Posterior cingulate gyrus (tissue), 11 donors: ENCODE data around the gene NME7.
"Not testable (repeated sequence)": the region's sequence is repeated elsewhere in the genome, so short reads cannot be mapped to it uniquely, and the experiment has no call there.

Experiments
- DNase-seq, 10 donors: peaks; one replicate each; pipeline versions ENCODE4 v3.0.0 to v3.0.0-alpha.2; 2020 to 2021; ENCODE audit warnings: mixed read lengths in 3 of 10
- intact Hi-C: fragments of 100-400 bp; cut with DNase I; formaldehyde crosslinking; loops from one replicate; pipeline ENCODE4 v1.15.1; 2023

NME7 gene

DNA sequence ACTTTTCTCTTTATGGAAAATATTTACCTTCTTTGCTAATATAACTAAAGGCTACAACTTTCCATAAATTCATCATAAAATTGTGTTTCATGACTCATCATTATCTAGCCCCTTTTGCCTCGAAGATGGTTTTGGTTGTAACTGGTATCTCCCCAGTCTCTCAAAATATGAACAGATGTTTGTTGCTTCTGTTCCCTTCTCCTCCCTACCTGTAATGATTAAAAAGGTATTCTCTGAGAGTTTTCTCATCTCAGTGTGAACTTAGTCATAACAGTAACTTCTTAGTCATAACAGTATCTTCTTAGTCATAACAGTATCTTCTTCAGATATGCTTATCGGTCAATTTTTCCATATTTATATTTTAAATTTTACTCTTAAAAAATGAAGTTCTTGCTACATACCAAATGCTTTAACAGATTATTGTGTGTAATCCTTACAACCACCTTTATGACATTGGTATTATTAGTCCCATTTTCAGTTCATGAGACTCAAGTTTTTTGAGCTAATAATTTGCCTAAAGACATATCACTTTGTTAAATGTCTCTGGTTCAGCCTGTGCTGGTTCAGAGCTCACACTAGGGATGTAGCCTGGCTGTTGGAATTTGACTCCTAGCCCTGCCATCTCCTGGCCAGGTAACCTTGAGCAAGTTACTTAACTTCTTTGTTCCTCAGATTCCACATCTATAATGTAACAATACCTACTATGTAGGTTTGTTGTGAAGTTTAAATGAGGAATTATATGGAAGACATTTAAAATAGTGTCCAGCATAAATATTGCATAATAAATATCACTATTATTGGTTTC lies 228.5 kb downstream of the NME7 start:
- no peak for DNase-seq
- intact Hi-C loops, result loop anchor here (10.0 kb wide), 3 partner anchors 404 to 534 kb away; no protein-coding TSS in a partner anchor

GRCh38 chr1:169137357-169137756 lies 230.2 kb downstream of the NME7 start:
- no peak for DNase-seq
- intact Hi-C loops, result loop anchor here (10.0 kb wide), 3 partner anchors 403 to 533 kb away; no protein-coding TSS in a partner anchor

DNA sequence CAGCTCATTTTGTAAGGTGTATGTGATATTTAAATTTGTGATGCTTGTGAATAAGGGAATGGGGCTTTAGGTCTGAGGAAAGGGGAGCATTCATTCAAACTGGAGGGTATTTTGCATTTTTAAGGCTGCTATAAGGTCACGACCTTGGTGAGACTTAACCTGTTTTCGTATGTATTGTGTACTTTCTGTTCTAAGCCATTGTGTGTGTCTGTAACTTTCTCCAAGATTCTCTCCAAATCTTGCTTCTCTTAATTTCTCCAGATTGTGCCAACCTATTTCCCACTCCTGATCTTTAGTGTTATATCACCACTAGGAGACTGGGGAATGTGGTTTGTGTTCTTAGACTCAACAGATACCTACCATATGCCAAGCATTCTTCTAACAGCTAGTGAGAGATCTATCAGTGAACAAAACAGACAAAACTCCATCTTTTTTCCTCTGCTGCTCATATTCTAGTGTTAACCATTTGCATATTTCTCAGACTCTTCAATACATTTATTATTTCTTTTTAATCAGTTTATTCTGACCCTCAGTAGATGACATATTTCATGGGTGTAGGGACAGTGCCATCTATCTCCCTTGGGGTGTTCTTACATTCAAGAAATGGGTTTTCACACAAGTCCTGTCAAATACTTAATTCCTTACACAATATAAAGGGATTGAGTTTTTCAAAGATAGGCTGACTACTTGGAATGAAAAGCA lies 233.6 kb downstream of the NME7 start:
- no peak for DNase-seq
- intact Hi-C loops, result loop anchor here (10.0 kb wide), 3 partner anchors 399 to 529 kb away; no protein-coding TSS in a partner anchor

DNA sequence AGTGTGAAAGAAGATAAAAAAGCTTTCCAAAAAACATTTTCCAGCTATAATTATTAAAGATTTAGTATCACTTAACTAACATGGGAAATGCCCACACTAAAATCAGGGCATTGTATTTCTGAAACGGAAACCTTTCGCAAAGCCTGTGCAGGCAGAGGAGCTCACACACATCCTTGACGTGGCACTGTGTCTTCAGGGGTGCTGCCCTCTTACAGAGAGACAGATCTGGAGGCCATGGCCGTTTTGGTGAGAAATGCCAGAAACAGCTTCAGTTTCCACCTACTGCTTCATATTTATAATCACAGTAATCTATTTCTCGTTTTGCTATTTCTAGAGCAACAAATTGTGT lies 234.4 kb downstream of the NME7 start:
- no peak for DNase-seq
- intact Hi-C loops, result loop anchor here (10.0 kb wide), 3 partner anchors 398 to 528 kb away; no protein-coding TSS in a partner anchor

GRCh38 chr1:169132512-169133227 lies 234.9 kb downstream of the NME7 start:
- intact Hi-C loops, result loop anchor here (10.0 kb wide), 3 partner anchors 398 to 528 kb away; no protein-coding TSS in a partner anchor
- DNase-seq, result no peak

DNA sequence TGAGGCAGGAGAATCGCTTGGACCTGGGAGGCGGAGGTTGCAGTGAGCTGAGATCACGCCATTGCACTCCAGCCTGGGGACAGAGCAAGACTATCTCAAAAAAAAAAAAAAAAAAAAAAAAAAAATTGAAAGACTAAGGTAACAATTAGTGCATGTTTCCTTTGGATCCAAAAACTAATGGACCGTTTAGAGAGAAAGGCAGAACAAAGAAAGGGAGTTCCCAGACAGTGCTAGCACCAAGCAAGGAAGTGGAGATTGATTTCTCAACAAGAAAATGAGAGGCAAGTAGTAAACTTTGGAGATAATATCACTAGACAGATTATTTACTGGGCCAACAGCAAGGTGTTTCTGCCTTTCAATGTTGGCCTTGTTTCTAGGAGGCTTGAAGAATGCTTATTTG lies 236.9 kb downstream of the NME7 start:
- intact Hi-C loops, result loop anchor here (10.0 kb wide), 3 partner anchors 396 to 526 kb away; no protein-coding TSS in a partner anchor
- no peak for DNase-seq

DNA sequence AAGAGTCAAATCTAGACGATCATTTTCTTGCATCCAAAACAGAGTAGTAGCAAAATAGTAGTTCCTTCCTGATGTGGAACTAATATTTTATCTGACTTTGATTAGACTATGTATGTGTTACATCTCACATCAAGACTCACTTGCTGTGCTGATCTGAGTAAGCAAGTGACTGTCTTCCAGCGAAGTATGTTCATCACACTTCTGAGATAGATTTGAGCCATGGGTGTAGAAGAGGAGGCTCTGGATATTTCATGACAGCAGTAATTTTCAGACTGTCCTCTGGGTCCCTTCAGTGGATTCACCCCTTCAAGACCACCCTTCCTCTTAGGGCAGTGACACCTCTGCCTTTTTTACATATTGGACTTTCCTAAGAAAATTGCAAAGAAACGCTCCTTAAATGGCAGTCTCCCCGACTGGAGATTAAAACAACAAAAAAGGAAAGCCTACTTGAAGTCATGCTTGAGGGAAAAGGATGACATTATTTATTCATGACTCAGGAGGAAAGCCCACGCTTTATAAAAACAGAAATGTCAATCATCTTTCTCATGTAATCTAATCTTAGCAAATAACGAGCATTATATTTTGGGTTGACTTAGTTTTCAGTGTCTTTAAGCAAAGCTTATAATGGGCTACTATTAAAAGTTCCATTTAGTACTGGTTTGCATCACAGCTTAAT lies 238.3 kb downstream of the NME7 start:
- no peak for DNase-seq
- intact Hi-C loops, result loop anchor here (10.0 kb wide), 1 partner anchor 216 kb away; no protein-coding TSS in a partner anchor

GRCh38 chr1:169128562-169128961 lies 239.0 kb downstream of the NME7 start:
- intact Hi-C loops, result loop anchor here (10.0 kb wide), 1 partner anchor 216 kb away; no protein-coding TSS in a partner anchor
- DNase-seq, result no peak

GRCh38 chr1:169127305-169127704 lies 240.3 kb downstream of the NME7 start:
- intact Hi-C loops, result loop anchor here (10.0 kb wide), 1 partner anchor 217 kb away; no protein-coding TSS in a partner anchor

GRCh38 chr1:169126335-169126734 lies 241.3 kb downstream of the NME7 start:
- intact Hi-C loops, result loop anchor here (10.0 kb wide), 1 partner anchor 218 kb away; no protein-coding TSS in a partner anchor
- DNase-seq, result no peak

More at GRCh38 chr1:169127305-169127704, 240.3 kb downstream of the NME7 start:
- DNase-seq, result no peak

DNA sequence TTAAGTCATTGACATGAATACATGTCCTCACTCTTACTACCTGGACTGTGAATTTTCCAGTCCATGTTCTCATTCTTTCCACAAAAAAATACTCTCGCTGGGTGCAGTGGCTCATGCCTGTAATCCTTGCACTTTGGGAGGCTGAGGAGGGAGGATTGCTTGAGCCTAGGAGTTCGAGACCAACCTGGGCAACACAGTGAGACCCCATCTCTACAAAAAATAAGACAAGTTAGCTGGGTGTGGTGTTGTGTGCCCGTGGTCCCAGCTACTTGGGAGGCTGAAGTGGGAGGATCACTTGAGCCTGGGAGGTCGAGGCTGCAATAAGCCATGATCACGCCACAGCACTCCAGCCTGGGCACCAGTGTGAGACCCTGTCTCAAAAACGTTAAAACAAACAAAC lies 242.0 kb downstream of the NME7 start:
- intact Hi-C loops, result loop anchor here (10.0 kb wide), 1 partner anchor 219 kb away; no protein-coding TSS in a partner anchor
- not testable (repeated sequence) for DNase-seq

GRCh38 chr1:169124459-169124858 lies 243.1 kb downstream of the NME7 start:
- intact Hi-C loops, result loop anchor here (10.0 kb wide), 1 partner anchor 220 kb away; no protein-coding TSS in a partner anchor

DNA sequence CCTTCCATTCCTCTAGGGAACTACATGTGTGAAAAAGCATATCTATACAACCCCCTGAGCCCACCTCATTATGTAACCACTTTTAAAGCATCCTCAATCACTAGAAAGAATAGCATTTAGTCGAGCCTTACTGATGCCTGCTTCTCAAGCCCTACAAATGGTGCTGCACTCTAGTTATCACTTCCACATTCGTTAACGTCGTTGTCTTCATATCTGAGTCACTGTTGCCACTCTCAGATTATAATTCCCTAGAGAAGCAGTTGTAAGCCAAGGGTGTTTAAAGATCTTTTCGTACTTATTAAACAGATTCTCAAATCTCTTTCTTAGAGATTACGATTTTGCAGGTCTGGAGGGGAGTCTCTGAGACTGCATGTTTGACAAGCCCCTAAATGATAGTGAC lies 244.6 kb downstream of the NME7 start:
- intact Hi-C loops, result loop anchor here (10.0 kb wide), 1 partner anchor 222 kb away; no protein-coding TSS in a partner anchor
- no peak for DNase-seq

More at GRCh38 chr1:169124459-169124858, 243.1 kb downstream of the NME7 start:
- DNase-seq, result no peak

DNA sequence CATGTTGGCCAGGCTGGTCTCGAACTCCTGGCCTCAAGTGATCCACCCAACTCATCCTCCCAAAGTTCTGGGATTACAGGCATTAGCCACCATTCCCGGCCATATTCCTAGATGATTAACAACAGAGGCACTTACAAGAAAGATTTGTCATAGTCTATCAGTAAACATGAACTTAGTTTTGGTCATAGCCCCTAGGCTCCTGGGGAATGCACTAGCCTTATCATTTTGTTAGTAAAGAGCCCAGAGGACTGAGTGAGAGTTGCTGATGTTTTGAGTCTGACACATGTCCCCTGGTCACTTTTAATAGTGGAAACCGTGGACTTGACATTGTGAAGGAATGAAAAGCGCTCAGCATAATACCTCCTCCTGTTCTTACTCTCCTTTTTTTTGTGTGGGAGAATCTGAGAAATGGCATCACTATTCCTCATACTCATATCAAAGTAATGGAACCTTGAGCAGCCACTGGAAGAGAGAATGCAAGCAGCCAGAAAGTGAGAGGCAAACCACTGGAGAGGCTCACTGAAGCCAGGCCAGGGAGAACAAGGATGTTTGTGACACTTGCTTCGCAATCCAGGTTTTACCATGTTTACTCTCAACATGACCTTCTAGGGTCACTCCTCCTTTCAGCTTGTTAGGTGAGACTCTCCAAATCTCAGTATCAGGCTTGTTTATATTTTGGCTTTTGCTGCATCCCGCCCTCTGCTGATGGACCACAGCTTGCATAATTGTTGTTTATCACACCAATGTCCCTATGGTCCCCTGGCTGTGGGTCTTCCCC lies 246.3 kb downstream of the NME7 start:
- no peak for DNase-seq
- intact Hi-C loops, result loop anchor here (10.0 kb wide), 1 partner anchor 223 kb away; no protein-coding TSS in a partner anchor

DNA sequence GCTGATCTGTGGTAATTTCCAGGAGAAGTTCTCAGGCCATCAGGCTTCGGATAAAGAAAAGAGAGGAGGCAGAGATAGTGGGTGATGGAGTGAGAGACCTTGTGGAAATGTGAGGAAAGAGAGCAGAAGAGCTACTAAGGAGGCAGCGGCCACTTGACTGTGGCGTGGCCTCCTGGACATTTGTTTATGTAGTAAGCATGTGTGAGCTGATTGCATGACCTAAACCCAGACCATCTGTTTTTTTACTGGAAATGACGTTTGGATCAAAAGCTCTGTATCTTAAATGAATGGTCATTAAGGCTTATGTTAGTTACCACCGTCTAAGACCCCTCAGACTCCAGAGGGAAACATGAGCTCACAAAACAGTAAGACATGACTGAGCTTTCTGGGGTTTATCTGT lies 247.5 kb downstream of the NME7 start:
- intact Hi-C loops, result loop anchor here (10.0 kb wide), 1 partner anchor 225 kb away; no protein-coding TSS in a partner anchor
- DNase-seq, result no peak

GRCh38 chr1:169119405-169119804 lies 248.2 kb downstream of the NME7 start:
- no peak for DNase-seq
- intact Hi-C loops, result loop anchor here (10.0 kb wide), 1 partner anchor 775 kb away; no protein-coding TSS in a partner anchor

- DNase-seq, result no peak
Measured at GRCh38 chr1:169118227-169118626, 249.4 kb downstream of the NME7 start.

DNA sequence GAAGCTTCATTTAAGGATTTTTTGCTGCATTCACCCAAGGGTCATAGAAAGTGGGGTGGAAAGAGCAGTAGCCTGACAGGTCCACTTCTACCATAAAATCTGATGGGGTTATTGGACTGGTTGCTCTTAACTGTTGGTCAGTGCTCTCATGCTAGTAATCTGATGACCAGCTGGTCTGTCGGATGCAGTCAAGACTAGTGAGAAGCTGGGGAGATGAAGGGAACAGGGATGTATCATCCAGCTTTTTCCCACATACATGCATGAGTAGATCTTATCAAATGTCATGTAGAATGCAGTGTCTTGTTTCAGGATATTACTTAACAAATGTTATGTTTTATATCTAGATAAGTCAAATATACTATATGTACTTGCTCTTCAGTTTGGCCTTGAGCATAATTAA lies 250.0 kb downstream of the NME7 start:
- intact Hi-C loops, result loop anchor here (10.0 kb wide), 1 partner anchor 773 kb away; no protein-coding TSS in a partner anchor
- DNase-seq, result no peak

More at GRCh38 chr1:169118227-169118626, 249.4 kb downstream of the NME7 start:
- intact Hi-C loops, result loop anchor here (10.0 kb wide), 1 partner anchor 773 kb away; no protein-coding TSS in a partner anchor
